GM23248 (cell line): ENCODE data around the gene AAK1.

ENCODE experiments used
- EZH2 ChIP-seq: fragments of 200-600 bp; sonication (generic); IDR thresholded peaks from 2 replicates; pipeline ENCODE4 v1.6.1; 2018; ENCODE audit warnings: antibody characterized with exemption, mild to moderate bottlenecking; ENCODE audit not compliant: insufficient read depth, poor library complexity, severe bottlenecking
- EZH2phosphoT487 ChIP-seq: fragments of 200-600 bp; sonication (generic); IDR thresholded peaks from 2 replicates; pipeline ENCODE4 v1.6.1; 2018; ENCODE audit warnings: antibody characterized with exemption, moderate library complexity, mild to moderate bottlenecking, low read depth; ENCODE audit not compliant: insufficient read depth

DNA sequence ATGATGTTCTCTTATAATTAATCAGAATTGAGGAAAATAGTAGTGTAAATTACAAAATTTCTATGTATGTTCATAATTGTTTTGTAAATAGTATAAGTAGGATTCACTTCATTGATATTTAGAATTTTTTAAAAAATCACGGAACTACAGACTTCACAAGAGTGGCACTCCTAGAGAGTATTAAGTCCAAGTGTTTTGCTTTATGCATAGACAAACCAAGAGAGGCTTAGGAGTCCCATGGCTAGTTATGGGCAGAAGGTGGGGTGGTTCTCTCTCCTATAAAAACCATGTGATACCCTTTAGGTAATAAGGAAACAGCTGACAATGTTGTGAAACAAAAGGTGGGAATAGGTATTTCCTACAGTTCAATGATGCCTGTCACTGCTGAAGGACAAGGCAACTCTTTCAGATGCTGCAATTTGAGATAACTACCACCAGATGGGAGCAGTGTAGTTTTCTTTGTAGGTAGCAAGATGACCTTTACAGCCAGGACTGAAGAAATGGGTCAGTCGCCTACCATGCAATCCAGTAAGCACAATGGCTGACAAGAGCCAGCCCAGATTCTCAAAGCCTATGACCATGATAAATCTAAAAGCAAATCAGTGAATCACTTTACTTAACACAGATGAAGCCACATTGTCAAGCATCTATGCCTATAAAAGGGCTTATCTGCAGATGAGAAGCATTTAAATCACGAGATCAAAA lies 83.9 kb downstream of the AAK1 start:
- TF ChIP-seq EZH2 (no peak), EZH2phosphoT487 (no peak)
